NCI-H82 (cell line): ENCODE results near the gene PWWP2B.

Source experiments
- DNase-seq: peaks from one replicate; lab custom pipeline; 2025; lab: John Stamatoyannopoulos, UW

The PWWP2B gene

DNA sequence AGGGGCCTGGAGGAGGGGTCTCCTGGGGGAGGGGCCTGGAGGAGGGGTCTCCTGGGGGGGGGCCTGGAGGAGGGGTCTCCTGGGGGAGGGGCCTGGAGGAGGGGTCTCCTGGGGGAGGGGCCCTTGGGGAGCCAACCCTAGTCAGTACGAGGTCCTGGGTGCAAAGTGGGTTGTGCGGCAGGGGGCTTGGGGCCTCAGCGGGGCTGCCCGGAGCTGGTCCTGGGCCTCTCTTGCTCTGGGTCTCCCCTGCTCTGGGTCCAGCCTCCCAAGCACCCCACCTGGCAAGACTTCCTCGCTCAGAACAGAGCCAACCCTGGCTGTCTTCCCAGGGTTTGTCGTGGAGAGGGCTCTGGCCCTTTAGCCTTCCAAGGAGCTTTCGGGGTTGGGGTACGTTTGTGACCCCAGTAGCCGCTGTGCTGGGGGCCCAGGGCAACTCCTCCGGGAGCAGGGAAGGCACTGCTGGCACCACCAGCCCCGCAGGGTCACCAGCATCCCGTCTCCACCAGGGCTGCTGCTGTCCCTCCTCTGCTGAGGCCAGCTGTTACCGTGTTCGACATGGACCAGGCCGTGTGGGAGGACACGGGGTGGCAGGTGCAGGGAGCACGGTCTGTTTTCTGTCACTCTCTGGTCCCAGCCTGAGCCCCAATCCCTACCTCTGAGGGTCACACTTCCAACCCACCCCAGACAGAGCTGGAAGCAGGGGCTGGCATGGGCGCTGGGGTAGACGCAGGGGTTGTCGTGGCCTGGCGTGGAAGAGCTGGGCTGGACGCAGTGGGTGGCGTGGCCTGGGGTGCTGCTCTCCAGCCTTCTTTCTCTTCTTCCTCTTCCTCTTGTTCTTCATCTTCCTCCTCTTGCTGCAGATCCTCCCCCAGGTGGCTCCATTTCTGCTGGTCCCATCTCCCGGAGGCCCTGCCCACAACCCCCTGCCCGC is 22.8 kb downstream of the PWWP2B start:
- DNase-seq: peak; percentile 27

DNA sequence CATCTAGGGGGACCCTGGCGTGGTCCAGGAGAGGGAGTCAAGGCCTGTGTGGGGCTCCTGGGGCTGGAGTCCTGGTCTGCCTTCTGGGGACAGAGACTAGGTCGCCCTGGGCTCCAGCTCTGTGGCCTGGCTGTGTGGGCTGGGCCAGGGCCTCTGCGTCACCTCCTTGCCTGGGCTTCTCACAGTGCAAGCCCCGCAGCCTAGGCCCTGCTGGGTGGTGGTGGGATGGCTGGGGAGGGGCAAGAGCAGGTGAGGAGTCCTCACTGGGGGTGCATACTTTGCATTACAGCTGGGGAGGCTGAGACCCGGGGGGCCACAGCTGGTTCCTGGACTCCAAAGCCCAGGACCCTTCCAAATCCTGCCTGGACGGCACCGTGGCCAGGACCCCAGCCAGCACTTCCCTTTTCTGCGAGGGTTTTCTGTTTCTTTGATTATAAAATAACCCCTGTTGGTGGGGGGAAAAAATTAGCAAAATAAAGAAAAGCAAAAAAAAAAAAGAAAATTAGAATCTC is 23.5 kb downstream of the PWWP2B start:
- peak; percentile 21 for DNase-seq

DNA sequence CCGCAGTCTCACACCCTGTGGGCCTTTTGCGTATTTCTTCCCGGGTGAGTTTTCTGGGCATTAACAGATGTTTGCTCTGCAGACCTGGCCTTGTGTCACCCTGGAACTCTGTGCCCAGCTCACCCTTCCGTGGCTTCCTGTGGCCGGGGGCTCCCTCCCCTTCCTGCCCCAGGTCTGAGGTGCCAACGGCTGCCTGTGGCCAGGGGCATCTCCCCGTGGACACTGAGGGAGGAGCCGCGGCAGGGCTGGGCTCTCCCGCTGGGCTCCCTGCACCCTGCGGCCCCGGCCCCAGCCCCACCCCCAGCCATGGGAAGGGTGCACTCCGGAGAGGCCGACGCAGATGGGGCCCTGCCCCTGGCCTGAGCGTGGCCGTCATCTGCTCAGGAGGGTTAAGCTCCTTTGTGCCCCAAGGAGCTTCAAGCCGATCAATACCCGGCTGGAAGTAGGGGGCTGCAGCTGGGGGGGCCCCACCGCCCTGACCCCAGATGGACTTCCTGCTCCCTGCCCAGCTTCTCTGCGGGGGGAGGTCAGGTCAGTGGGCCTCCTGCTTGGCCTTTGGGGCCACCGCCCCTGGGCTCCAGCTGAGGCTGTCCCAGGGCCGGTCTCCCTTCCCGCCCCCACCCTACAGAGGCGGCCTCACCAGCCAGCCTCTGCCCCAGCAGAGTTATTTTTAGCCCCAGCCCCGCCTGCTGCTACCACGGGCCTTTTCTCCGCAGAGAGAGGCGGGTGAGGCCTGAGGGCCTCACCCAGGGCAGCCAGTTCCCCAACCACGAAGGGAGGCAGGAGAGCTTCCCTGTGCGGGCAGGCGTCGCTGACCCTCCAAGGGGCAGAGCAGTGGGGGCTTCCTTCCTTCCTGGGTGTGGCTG is 24.2 kb downstream of the PWWP2B start:
- peak; percentile 82 for DNase-seq

DNA sequence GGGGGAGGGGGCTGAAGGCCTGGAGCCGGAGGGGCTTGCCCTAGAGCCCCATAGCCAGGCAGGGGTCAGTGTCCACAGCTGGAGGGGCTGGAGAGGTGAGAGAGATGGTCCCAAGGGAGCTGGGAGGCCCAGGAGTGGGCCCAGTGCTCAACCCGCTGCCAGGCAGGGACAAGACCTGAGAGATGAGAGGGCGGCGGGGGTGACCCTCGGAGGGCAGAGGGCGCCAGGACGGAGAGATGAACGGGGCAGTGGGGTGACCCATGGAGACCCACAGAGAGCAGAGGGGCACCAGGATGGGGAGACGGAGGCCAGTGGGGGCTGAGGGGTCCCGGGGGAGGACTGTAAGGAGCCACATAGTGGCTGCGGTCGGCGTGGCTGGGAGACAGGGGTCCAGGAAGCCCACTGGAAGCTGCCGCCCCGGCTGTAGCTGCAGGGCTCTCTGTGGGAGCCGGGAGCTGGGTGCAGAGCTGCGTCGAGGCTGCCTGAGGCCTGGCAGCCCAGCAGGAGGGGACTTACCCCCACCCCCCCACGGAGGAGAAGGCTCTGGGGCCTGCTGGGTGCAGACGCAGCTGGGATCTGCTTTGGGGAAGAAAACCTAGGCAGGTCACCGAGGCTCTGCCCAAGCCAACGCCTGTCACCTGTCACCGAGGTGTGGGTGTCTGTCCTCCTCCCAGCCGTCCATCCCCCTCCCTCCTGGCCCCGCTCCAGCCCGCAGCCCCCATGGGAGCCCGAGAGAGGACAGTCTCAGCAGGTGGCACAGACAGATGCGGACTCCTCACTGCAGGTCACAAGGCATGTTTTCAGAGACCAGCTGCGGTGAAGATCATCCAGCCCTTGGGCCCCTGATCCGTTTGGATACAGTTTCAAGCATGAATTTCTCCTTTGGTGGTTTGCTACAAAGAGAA is 25.1 kb downstream of the PWWP2B start:
- peak; percentile 89 for DNase-seq

DNA sequence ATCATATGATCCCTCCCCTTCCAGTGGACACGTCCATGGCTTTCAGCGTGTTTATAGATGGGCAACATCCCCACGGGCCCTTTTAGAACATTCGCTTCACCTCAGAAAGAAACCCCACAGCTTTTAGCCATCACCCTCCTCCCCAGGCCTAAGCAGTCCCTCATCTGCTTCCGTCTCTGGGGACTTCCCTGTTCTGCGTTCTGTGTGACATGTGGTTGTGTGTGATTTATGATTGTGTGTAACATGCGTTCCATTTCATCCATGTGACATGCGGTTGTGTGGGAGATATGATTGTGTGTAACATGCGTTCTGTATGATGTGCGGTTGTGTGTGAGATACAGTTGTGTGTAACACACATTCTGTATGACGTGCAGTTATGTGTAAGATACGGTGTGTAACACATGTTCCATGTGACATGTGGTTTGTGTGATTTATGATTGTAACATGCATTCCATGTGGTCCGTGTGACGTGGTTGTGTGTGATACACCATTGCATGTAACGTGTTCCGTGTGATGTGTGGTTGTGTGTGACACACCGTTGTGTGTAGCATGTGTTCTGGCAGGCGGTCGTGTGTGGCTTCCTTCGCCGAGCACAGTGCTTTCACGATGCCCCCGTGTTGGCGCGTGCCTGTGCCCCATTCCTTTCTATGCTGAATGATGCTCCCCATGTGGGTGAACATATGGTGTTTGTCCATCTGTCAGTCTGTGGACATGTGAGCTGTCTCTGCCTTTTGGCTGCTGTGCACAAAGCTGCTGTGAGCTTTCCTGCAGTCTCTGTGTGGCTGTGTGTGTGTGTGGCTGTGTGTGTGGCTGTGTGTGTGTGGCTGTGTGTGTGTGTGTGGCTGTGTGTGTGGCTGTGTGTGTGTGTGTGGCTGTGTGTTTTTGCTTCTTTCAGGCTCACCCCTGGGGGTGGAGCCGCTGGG is 26.2 kb downstream of the PWWP2B start:
- DNase-seq: peak; percentile 85

DNA sequence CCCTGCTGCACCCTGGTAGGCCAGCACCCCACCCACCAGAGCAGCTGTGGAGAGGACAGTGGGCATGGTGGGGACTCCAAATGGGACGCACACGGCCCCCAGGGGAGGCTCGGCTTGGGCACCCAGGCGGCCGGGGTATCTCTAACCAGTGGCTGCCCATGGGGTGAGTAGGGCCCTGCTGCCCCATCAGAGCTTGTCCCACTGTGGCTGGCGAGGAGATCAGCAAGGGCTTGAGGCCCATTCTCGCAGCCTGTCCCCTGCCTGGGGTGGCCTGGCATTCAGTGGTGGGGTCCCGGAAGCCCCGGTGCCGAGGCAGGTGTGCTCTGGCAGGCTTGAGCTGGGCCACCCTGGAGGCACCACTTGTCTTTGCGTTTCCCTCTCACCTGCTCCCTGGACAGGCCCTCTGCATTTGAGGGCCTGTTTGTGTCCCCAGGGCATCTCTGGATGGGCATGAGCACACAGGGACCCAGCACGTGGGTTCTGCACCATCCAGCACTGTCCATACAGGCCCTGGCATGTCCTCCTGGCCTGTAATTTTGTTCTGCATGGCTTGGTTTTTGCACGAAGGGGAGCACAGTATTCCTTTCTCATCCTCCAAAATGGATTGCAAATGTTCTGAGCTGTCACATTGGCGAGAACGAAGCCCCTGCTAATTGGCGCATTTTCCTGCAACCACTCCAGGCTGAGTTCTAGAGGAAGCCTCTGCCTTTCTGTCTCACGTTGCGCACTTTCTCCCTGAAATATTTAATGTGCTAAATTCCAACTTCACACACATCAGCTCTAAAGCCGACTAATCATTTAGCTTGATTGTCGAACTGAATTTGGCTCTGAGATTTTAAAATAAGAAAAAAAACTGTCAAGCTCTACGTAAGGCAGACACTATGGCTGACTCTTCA is 27.2 kb downstream of the PWWP2B start:
- DNase-seq: no peak

DNA sequence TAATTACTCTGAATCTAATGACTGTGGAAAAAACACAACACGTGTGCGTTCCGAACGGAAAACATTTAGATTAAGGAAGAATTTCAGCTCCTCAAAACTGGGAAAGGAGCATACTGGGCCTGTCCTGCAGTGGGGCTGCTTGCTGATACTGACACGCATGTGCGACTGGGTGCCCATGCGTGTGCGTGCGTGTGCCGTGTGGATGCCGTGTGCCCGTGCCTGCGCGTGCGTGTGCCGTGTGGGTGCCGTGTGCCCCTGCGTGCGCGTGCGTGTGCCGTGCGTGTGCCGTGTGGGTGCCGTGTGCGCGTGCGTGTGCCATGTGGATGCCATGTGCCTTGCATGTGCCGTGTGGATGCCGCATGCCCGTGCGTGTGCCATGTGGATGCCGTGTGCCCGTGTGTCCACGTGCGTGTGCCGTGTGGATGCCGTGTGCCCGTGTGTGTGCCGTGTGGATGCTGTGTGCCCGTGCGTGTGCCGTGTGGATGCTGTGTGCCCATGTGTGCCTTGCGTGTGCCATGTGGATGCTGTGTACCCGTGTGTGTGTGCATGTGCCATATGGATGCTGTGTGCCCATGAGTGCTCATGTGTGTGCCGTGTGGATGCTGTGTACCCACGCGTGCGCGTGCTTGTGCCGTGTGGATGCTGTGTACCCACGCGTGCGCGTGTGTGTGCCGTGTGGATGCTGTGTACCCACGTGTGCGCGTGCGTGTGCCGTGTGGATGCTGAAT is 28.2 kb downstream of the PWWP2B start:
- no peak for DNase-seq

DNA sequence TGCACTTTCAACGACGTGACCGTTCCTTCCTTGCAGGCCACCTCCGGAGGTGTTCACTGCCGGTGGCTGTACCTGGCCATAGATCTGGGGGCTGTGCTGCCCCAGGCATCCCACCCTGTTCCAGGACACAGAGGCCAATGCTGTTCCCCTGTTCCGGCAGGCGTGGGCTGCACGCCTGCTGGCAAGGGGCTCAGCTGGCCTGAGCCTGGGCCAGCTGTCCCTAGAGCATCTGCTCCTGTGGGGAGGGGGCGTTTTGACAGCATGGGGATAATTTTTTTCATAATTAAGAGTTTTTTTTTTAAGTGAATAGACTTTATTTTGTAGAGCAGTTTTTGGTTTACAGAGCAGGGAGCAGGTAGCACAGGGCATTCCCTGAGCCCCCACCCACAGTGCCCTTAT is 28.8 kb downstream of the PWWP2B start:
- no peak for DNase-seq

DNA sequence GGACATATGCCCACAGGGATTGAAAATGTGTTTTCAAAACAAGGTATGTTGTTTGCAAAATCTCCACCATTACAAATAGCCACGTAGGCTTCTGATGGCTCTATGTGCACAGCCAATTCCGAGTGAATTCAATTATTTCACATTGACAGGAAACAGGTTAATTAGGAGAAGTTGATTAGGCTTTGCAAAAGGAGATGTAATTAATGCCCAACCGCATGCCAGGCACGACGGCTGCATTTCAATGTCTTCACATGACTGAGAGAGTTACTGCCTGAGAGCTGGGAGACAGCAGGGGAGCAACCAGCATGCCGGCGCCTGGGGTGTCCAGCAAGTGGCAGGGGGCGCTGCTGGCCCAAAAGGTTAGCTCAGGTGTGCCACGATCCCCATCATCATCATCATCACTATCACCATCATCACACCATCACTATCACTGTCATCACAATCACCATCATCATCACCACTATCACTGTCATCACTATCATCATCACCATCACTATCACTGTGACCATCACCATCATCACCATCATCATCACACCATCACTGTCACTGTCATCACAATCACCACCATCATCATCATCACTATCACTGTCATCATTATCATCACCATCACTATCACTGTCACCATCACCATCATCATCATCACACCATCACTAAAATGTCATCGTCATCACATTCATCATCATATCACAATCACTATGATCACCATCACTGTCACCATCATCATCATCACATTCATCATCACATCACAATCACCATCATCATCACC is 30.2 kb downstream of the PWWP2B start:
- DNase-seq: no peak

DNA sequence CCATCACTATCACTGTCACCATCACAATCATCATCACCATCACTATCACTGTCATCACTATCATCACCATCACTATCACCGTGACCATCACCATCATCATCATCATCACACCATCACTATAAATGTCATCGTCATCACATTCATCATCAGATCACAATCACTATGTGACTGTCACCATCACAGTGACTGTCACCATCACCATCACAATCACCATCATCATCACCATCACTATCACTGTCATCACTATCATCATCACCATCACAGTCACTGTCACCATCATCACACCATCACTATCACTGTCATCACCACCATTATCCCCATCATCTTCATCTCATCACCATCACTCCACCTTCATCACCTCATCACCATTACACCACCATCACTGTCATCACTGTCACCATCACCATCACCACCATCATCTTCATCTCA is 31.0 kb downstream of the PWWP2B start:
- DNase-seq: no peak

DNA sequence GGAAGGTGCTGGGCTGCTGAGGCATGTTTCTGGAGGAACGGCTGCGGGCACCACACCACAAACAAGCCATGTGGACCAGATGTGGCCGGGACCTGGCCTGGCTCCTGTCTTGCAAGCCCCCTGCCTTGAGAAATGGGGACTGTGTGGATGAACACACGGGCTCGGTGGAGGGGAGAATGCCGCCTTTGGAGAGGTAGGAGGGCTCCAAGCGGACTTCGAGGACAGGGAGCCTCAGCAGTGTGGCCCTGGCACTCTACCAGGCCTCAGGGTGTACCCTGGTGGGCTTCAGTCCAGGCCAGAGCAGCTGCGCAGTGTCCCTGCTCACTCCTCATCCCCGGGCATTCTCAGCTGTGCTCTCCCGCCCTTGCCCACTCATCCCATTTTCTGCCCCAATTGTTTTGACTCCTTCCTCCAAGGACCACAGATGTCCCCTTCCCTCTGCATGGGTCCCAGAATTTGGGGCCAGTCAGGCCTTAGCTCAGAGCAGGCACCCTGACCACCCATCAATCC is 31.5 kb downstream of the PWWP2B start:
- DNase-seq: no peak

DNA sequence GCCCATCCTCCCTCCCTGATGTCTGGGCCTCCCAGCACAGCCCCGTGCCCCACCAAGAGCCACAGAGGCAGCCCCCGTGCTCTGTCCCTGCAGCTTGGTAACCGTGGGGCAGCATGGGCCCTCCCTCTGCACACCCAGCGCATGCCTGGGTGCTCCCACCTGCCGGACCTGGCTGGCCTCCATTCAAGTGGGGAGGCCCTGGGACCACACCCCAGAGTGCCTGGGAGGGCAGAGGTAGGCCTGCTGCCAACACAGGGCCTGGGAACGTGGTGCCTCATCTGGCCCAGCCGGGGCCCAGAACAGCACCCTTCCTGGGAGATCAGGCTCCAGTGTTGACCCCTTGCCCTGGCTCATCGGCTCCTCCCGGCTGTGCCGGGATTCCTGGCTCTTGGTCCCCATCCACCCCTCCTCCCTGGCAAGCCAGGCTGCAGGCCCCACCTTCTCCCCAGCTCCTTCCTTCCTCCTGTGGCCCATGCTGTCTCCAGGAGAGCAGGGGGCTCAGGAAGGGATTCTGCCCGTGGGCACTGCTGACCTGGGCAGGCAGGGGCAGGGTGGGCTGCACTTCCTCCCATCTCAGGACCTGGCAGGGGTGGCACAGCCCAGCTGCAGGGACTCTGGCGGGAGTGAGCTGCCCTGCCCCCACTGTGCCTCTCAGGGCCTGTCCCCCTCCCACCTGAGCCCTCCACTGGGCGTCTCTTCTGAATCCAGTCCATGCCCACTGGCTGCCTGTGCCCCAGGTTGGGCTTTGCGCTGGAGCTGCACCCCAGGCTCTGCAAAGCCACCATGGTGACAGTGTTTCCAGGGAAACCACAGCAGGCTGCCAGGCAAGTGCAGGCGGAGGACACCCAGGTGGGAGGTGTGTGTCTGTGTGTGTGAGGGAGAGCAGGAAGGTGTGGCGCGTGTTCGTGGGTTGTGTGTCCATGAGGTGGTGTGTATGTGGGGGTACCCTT is 32.6 kb downstream of the PWWP2B start:
- DNase-seq: no peak

DNA sequence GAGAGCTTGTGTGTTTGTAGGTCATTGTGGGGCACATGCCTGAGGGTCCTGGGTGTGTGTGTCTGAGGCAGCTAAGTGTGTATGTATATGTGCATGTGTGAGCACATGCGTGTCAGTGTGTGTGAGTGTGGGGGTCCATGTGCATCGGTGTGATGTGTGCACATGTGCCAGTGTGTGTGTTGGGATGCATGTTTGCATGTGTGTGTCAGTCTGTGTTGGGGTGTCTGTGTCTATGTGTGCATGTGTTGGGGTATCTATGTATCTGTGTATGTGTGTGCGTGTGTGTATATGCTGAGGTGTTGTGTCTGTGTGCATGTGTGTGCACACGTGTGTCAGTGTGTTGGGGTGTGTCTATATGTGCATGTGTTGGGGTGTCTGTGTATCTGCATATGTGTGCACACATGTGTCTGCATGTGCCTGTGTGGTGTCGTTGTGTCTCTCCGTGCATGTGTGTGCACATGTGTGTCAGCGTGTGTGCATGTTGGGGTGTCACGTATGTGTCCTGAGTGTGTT is 33.3 kb downstream of the PWWP2B start:
- no peak for DNase-seq

DNA sequence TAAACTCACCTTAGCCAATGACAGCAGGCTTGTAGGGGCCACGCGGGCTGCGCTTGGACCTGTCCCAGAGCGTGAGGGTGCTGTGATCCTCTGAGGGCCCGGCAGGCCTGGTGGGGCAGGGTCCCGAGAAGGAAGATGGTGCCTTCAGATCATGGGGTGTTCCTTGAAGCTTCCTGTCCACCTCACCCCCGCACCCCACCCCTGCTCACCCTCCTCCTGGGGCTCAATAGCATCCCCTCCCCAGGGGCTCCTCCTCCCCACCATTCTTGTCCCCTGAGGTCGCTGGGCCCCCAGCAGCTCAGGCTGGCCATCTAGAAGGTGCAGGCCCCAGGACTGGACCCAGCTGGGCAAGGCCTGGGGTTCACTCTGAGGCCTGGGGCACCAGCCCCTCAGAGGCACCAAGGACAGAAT is 33.9 kb downstream of the PWWP2B start:
- no peak for DNase-seq

DNA sequence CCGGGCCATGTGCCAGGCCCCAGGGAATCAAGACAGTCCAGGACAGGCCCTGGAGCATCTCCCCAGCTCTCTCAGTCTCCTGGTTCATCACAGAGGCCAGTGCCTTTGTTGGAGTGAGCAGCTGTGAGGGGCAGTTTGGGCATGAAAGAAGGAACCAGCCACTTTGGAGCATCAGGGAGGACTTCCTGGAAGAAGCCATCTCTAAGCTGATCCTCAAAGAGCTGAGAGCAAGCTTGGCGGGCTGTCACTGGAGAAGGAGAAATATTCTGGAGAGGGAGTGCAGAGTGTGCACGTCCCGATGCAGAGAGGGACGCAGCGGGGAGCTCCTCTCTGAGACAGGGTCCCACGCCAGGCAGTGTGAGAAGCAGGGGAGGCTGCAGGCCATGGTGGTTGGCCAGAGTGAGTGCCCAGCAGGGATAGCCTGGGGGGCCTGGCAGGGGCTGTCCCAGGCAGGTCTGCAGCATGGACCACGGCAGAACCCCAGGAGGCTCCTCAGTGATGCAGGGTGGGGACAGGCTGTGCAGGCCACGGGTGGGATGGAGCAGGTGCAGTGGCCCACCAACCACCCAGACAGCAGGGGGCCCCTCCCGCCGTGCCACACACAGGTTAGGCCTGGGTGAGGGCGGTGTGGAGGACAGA is 34.7 kb downstream of the PWWP2B start:
- DNase-seq: no peak

DNA sequence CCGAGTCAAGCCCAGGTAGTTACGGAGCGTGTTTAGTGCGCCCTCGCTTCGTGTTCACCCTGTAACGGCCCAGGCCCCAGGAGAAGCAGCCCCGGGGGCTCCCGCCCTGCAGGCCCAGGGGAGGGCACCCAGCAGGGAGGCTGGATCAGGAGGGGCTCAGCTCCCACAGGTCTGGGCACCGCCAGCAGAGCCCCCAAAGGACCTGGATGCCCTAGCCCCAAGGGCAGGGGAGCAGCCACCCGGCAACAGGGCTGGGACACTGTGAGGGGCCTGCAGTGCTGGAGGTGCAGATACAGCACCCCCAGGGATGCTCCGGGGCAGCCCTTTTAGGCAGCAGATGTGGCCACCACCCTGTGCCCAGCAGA is 35.2 kb downstream of the PWWP2B start:
- DNase-seq: no peak
